SKM-1 (cell line): ENCODE data around the gene ACTG1.

Experiments
- DNase-seq: peaks from one replicate; lab custom pipeline; 2025; ENCODE audit not compliant: unreplicated experiment; lab: John Stamatoyannopoulos, UW

The ACTG1 gene

GRCh38 chr17:81545160-81545949, 32.8 kb upstream of the ACTG1 start:
- DNase-seq, result no peak

- DNase-seq, result no peak
Observed at GRCh38 chr17:81544281-81544974, 31.8 kb upstream of the ACTG1 start.

- no peak for DNase-seq
Observed at GRCh38 chr17:81543756-81544155, 31.2 kb upstream of the ACTG1 start.

GRCh38 chr17:81543339-81543675, 30.7 kb upstream of the ACTG1 start:
- no peak for DNase-seq

GRCh38 chr17:81542431-81543338, 30.1 kb upstream of the ACTG1 start:
- DNase-seq, result no peak

GRCh38 chr17:81541123-81541522, 28.5 kb upstream of the ACTG1 start:
- DNase-seq, result no peak

GRCh38 chr17:81540676-81541027, 28.1 kb upstream of the ACTG1 start:
- no peak for DNase-seq

GRCh38 chr17:81539961-81540675, 27.5 kb upstream of the ACTG1 start:
- no peak for DNase-seq

GRCh38 chr17:81539571-81539900, 26.9 kb upstream of the ACTG1 start:
- no peak for DNase-seq

GRCh38 chr17:81538651-81539570, 26.3 kb upstream of the ACTG1 start:
- no peak for DNase-seq

GRCh38 chr17:81537856-81538555, 25.4 kb upstream of the ACTG1 start:
- DNase-seq, result no peak

GRCh38 chr17:81537343-81537855, 24.8 kb upstream of the ACTG1 start:
- DNase-seq, result no peak

GRCh38 chr17:81536299-81537290, 24.0 kb upstream of the ACTG1 start:
- no peak for DNase-seq

GRCh38 chr17:81535480-81536298, 23.1 kb upstream of the ACTG1 start:
- no peak for DNase-seq

- no peak for DNase-seq
Observed at GRCh38 chr17:81535007-81535328, 22.4 kb upstream of the ACTG1 start.

- DNase-seq, result no peak
Observed at GRCh38 chr17:81534157-81535006, 21.8 kb upstream of the ACTG1 start.
